Measurements from ENCODE around the gene MRPS26.
A peak's percentile ranks its signal among the peaks of the same experiment; 100 is the strongest.

The MRPS26 gene

DNA sequence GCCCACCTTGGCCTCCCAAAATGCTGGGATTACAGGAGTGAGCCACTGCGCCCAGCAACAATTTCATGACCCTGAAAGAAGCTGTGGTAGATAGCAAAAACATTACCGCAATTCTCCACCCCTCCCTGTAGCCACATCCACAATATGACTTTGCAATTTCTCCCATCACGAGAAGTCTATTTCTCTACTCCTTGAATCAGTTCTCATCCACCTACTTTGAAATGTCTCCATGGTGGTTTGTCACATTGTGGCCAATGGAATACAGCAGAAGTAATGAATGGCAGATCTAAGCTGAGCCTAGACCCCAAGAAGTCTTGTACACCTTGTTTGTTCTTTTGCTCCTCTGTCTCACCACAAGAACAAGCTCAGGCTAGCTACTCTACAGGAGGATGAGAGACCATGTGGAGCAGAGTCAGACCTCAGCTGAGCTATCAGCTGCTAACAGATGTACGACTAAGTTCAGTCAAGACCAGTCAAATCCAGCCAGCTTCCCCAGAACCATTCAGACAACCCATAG is 31.8 kb downstream of the MRPS26 start:
- DNase-seq = no peak

DNA sequence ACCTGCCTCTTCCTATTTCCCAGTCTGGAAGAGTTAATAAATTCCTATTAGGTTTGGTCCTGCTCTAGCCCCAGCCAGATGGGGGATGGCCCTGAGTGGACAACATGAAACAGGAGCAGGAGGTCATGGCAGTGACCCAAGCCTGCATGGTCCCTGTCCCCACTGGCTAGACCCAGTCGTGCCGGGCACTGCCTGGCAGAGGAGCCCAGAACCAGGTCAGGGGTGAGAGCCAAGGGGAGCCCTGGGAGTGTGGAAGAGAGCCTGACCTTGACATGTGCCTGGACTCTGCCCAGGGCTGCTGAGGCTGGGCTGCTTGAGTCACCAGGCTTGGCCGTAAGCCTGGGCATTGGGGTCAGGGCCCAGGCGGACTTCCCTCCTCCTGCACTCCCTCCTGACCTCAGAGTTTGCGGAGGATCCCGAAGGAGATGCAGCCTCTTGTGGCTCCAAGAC is 35.1 kb downstream of the MRPS26 start:
- no peak for DNase-seq

DNA sequence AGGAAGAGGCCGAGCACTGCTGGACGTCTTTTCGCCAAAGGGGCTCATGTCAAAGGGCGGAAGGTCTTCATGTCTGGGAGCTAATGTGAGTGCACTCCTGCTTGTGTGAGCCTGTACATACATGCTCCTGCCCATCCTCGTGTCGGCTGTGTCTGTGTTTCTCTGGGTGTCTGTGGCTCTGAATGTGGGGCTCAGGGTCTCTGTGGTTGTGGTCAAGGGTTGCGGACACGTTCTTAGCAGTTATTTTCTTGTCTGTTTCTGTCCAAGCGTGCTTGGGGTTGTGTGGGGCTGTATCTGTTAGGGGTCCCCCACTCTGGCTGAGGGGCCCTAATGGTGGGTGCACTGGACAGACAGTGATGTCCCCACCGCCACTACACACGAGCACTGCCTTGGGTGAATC is 35.8 kb downstream of the MRPS26 start:
- no peak for DNase-seq

DNA sequence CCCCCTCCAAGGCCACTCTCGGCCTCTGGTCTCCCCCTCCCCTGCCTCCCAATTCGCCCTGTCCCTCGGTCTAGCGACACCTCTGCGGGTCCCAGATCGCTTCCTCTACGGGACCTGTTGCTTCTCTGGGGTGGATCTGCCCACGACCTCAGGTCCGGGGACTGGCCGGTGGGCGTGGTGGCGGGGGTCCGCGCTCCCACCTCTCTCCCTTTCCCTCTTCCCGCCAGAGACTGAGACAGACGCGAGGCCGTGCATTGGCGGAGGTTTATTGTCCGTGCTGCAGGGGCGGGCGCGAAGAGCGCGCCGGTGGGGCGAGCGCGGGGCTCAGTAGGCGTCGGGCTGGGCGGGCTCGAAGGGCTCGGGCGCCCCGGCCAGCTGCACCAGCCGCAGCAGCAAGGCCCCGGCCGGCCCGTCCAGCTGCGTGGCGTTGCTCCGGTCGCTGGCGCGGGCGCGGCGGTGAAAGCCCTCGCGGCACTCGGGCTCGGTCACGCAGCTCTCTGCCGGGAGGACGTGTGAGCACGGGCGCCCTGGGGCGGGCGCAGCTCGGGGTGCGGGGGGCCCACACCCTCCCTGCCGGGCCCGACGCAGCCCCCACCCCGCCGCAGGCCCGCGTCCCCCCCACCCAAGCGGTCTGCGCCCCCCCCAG is 36.6 kb downstream of the MRPS26 start:
- DNase-seq = peak in 1 of 2 donors; percentile 18

- peak in 1 of 2 donors; percentile 14 for DNase-seq
Measured at GRCh38 chr20:3082955-3083952, 37.4 kb downstream of the MRPS26 start.

GRCh38 chr20:3084283-3084985 is 38.6 kb downstream of the MRPS26 start, which contains the start of gene AVP:
Gene AVP, minus strand, starts transcription at chr20:3084724. Its CDS starts 50 bp downstream, at chr20:3084674.
- no peak for DNase-seq

- DNase-seq = no peak
Measured at GRCh38 chr20:3084986-3085360, 39.1 kb downstream of the MRPS26 start.

- no peak for DNase-seq
Measured at GRCh38 chr20:3085571-3086072, 39.8 kb downstream of the MRPS26 start.

GRCh38 chr20:3088031-3088430 is 42.2 kb downstream of the MRPS26 start:
- no peak for DNase-seq

DNA sequence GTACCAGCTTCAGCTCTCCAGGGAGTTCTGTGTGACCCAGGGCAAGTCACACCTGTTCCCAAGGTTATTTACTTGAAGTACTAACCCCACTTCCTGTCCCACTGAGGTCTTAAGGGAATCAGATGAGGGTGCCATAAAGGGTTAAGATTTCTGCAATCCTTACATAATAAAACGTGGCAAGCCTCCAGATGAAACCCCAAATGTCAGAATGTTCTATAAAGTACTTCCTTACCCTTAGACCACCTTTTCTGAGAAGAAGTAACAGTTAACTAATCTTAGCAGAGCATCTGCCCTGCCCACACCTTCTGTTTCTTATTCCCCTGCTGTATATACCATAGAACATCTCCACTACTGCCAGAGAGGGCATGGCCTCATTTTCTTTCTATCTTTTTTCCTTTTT is 44.7 kb downstream of the MRPS26 start:
- no peak for DNase-seq

DNA sequence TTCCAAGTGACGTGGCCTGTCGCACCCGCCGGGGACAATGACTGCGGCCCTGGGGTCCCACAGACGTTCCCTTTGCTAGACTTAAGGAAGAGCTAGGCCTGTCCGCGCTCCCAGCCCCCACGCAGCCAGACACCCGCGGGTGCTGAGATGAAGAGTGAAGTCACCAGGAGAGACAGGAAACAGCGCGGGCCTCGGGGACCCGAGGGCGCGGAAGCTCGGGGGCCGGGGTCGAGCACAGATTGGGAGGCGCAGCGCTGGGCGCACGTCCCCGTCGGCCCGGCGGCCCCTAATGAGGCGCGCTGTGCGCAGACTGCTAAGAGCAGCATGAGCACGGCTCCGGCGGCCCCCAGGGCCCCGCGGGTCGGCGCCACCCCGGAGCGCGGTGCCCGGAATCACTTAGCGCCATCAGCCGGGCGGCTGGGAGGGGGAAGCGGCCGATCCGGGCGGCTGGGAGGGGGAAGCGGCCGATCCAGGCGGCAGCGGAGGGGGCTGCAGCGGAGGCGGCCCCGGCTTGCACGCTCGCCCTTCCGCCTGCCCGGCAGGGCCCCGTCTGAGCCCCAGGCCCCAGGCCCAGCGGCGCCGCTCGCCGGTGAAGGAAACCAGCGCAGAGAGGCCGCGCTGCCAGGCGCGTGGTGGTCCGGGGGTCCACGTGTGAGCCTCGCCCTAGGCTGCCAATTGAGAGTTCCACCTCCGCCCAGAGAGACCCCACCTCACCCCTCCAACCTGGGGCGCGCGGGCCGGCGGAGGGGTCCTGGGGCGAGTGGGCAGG is 46.9 kb downstream of the MRPS26 start:
- DNase-seq = peak; percentile 46 to 56

- no peak for DNase-seq
Measured at GRCh38 chr20:3093861-3094361, 48.1 kb downstream of the MRPS26 start.

GRCh38 chr20:3094848-3095629 is 49.2 kb downstream of the MRPS26 start:
- DNase-seq = no peak

All from stimulated activated CD4-positive, alpha-beta T cell treated with anti-CD3 and anti-CD28 coated beads, Interleukin-2, amount 100 ng/mL, for 24 hours (primary cell).